ENCODE results near the gene IGFL2.
"Not testable (repeated sequence)": the region's sequence is repeated elsewhere in the genome, so short reads cannot be mapped to it uniquely, and the experiment has no call there.

Gene IGFL2

DNA sequence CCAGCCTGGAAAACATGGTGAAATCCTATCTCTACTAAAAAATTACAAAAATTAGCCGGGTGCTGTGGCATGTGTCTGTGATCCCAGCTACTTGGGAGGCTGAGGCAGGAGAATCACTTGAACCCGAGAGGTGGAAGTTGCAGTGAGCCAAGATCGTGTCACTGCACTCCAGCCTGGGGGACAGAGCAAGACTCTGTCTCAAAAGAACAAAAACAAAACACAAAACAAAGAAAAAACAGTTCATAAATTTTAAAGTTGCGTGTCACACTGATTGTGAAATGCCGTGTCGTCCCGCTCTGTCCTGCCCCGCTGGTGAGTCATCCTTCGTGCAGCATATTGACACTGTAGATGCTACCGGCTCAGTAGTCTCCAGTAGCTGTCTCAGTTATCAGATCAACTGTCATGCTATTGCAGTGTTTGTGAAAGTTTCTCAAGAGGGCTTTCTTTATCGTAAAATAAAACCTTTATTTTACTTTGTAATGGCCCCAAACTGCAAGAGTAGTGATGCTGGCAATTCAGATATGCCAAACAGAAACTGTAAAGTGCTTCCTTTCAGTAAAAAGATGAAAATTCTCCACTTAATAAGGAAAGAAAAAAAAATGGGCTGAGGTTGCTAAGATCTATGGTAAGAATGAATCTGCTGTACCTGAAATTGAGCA, 45.1 kb downstream of the IGFL2 start:
- peaks cover 0 to 4% (median 0%) of the 10 kb centered on the region in 4 donors for H3K4me1 ChIP-seq
- no peak overlapping the region for H3K4me3 ChIP-seq
- TF ChIP-seq, protein P1, sequence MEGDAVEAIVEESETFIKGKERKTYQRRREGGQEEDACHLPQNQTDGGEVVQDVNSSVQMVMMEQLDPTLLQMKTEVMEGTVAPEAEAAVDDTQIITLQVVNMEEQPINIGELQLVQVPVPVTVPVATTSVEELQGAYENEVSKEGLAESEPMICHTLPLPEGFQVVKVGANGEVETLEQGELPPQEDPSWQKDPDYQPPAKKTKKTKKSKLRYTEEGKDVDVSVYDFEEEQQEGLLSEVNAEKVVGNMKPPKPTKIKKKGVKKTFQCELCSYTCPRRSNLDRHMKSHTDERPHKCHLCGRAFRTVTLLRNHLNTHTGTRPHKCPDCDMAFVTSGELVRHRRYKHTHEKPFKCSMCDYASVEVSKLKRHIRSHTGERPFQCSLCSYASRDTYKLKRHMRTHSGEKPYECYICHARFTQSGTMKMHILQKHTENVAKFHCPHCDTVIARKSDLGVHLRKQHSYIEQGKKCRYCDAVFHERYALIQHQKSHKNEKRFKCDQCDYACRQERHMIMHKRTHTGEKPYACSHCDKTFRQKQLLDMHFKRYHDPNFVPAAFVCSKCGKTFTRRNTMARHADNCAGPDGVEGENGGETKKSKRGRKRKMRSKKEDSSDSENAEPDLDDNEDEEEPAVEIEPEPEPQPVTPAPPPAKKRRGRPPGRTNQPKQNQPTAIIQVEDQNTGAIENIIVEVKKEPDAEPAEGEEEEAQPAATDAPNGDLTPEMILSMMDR (IDR thresholded peaks at IDR 0.05): no peak
- intact Hi-C loops (cut with DNase I; ENCODE audit: low total_unique reads): no loop called here
- no peaks in the 10 kb centered on the region for H3K9me3 ChIP-seq
- no peak overlapping the region for H3K27ac ChIP-seq
- DNase-seq: peak in 1 of 2 donors; percentile 31
- H3K36me3 ChIP-seq: no peaks in the 10 kb centered on the region
- H3K27me3 ChIP-seq: peaks cover 0 to 77% of the 10 kb centered on the region in 2 donors

- intact Hi-C loops (cut with DNase I; ENCODE audit: low total_unique reads): no loop called here
- Histone ChIP-seq H3K9me3 (no peaks in the 10 kb centered on the region), H3K27ac (no peak overlapping the region), H3K4me1 (peaks cover 0 to 4% (median 0%) of the 10 kb centered on the region in 4 donors), H3K36me3 (no peaks in the 10 kb centered on the region), H3K27me3 (peaks cover 0 to 72% of the 10 kb centered on the region in 2 donors), H3K4me3 (no peak overlapping the region)
- TF ChIP-seq, protein P1 (IDR thresholded peaks at IDR 0.05): no peak
- DNase-seq: no peak
Measured at GRCh38 chr19:46193678-46194077, 45.6 kb downstream of the IGFL2 start.

DNA sequence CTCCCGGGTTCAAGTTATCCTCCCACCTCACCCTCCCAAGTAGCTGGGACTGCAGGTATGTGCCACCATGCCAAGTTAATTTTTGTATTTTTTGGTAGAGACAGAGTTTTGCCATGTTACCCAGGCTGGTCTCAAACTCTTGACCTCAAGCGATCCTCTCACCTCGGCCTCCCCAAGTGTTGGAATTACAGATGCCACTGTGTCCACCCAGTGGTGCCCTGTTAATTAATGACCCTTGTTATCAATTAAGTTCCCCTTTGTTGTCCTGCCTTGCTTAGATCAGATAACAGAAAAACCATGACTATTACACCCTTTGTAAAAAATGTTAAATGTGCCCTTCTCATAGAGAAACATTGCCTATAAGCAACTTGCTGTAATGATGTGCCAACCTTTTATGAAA, 47.1 kb downstream of the IGFL2 start:
- intact Hi-C loops (cut with DNase I; ENCODE audit: low total_unique reads): no loop called here

GRCh38 chr19:46195919-46196318, 47.9 kb downstream of the IGFL2 start:
- H3K9me3 ChIP-seq, H3K36me3 ChIP-seq, H3K27ac ChIP-seq: not testable (repeated sequence)

More for the DNA sequence above, 47.1 kb downstream of the IGFL2 start:
- Histone ChIP-seq H3K4me1 (no peaks in the 10 kb centered on the region), H3K27me3 (peaks cover 0 to 65% of the 10 kb centered on the region in 2 donors), H3K36me3 (no peaks in the 10 kb centered on the region), H3K27ac (no peak overlapping the region), H3K9me3 (no peaks in the 10 kb centered on the region), H3K4me3 (no peak overlapping the region)
- TF ChIP-seq, protein P1 (IDR thresholded peaks at IDR 0.05): no peak
- DNase-seq: no peak

GRCh38 chr19:46196410-46197124, 48.5 kb downstream of the IGFL2 start:
- no peak overlapping the region for H3K4me3 ChIP-seq
- TF ChIP-seq, protein P1 (IDR thresholded peaks at IDR 0.05): no peak
- intact Hi-C loops (cut with DNase I; ENCODE audit: low total_unique reads): no loop called here
- no peak for DNase-seq
- peaks cover 0 to 3% (median 0%) of the 10 kb centered on the region in 4 donors for H3K4me1 ChIP-seq
- no peaks in the 10 kb centered on the region for H3K9me3 ChIP-seq
- H3K27ac ChIP-seq: no peak overlapping the region
- peaks cover 0 to 54% of the 10 kb centered on the region in 2 donors for H3K27me3 ChIP-seq
- no peaks in the 10 kb centered on the region for H3K36me3 ChIP-seq

More at GRCh38 chr19:46195919-46196318, 47.9 kb downstream of the IGFL2 start:
- H3K4me3 ChIP-seq; intact Hi-C loops (cut with DNase I; ENCODE audit: low total_unique reads); DNase-seq; H3K4me1 ChIP-seq: not testable (repeated sequence)
- peaks cover 0 to 57% of the 10 kb centered on the region in 2 donors for H3K27me3 ChIP-seq

Data from tibial artery (tissue), 4 donors.